CD4-positive, alpha-beta T cell treated with Interleukin-15 for 4 hours (primary cell): ENCODE data around the gene TIMP2.
"Not testable (repeated sequence)": the region's sequence is repeated elsewhere in the genome, so short reads cannot be mapped to it uniquely, and the experiment has no call there.

ENCODE experiments used
- DNase-seq: peaks from one replicate; pipeline ENCODE4 v3.0.0-alpha.2; 2020; ENCODE audit warnings: low spot score

TIMP2 gene

GRCh38 chr17:78868391-78868790, 56.8 kb downstream of the TIMP2 start:
- no peak for DNase-seq

- DNase-seq, result not testable (repeated sequence)
Measured at GRCh38 chr17:78867046-78867445, 58.1 kb downstream of the TIMP2 start.

GRCh38 chr17:78865682-78866390, 59.4 kb downstream of the TIMP2 start:
- peak; percentile 68 for DNase-seq

- no peak for DNase-seq
Measured at GRCh38 chr17:78864117-78864516, 61.1 kb downstream of the TIMP2 start.

GRCh38 chr17:78862073-78863023, 62.8 kb downstream of the TIMP2 start:
- DNase-seq, result no peak

GRCh38 chr17:78861229-78861628, 64.0 kb downstream of the TIMP2 start:
- no peak for DNase-seq

- DNase-seq, result no peak
Measured at GRCh38 chr17:78859051-78859450, 66.1 kb downstream of the TIMP2 start.

GRCh38 chr17:78857266-78857665, 67.9 kb downstream of the TIMP2 start:
- no peak for DNase-seq

- DNase-seq, result no peak
Measured at GRCh38 chr17:78855561-78856165, 69.5 kb downstream of the TIMP2 start.

GRCh38 chr17:78854508-78854907, 70.7 kb downstream of the TIMP2 start:
- DNase-seq, result no peak

GRCh38 chr17:78853926-78854394, 71.2 kb downstream of the TIMP2 start:
- DNase-seq, result no peak

- no peak for DNase-seq
Measured at GRCh38 chr17:78852709-78853121, 72.5 kb downstream of the TIMP2 start.

- DNase-seq, result no peak
Measured at GRCh38 chr17:78849026-78849425, 76.2 kb downstream of the TIMP2 start.

GRCh38 chr17:78847052-78847451, 78.1 kb downstream of the TIMP2 start:
- DNase-seq, result no peak

GRCh38 chr17:78844301-78845005, 80.7 kb downstream of the TIMP2 start:
- DNase-seq, result no peak

GRCh38 chr17:78842881-78843565, 82.2 kb downstream of the TIMP2 start:
- DNase-seq, result peak; percentile 65

GRCh38 chr17:78840780-78841611, 84.2 kb downstream of the TIMP2 start, which contains the start of gene USP36:
Gene USP36 (minus strand): TSS chr17:78840814. CDS start chr17:78836363, 4,451 bp downstream.
- DNase-seq, result peak; percentile 99

- no peak for DNase-seq
Measured at GRCh38 chr17:78840530-78840779, 84.7 kb downstream of the TIMP2 start.

- DNase-seq, result peak; percentile 26
Measured at GRCh38 chr17:78839762-78840529, 85.2 kb downstream of the TIMP2 start.
